PFSK-1 (cell line): ENCODE results near the gene TBC1D22A.

ENCODE experiments used
- TAF1 ChIP-seq: IDR thresholded peaks from 2 replicates; pipeline ENCODE4 v1.6.1; 2012; ENCODE audit warnings: low read length, control low read depth, borderline replicate concordance; ENCODE audit not compliant: insufficient read depth
- TF ChIP-seq, protein P1 (sequence below), 2 experiments: IDR thresholded peaks; 2 replicates each; pipeline versions ENCODE4 v1.6.1 to v1.8.0; 2011 to 2012; ENCODE audit warnings: low read depth in 2 of 2, low read length in 2 of 2, control low read depth in 1 of 2, inconsistent platforms in 1 of 2, mild to moderate bottlenecking in 1 of 2, moderate library complexity in 1 of 2; ENCODE audit not compliant: insufficient read depth in 1 of 2

- TF ChIP-seq, protein P1, sequence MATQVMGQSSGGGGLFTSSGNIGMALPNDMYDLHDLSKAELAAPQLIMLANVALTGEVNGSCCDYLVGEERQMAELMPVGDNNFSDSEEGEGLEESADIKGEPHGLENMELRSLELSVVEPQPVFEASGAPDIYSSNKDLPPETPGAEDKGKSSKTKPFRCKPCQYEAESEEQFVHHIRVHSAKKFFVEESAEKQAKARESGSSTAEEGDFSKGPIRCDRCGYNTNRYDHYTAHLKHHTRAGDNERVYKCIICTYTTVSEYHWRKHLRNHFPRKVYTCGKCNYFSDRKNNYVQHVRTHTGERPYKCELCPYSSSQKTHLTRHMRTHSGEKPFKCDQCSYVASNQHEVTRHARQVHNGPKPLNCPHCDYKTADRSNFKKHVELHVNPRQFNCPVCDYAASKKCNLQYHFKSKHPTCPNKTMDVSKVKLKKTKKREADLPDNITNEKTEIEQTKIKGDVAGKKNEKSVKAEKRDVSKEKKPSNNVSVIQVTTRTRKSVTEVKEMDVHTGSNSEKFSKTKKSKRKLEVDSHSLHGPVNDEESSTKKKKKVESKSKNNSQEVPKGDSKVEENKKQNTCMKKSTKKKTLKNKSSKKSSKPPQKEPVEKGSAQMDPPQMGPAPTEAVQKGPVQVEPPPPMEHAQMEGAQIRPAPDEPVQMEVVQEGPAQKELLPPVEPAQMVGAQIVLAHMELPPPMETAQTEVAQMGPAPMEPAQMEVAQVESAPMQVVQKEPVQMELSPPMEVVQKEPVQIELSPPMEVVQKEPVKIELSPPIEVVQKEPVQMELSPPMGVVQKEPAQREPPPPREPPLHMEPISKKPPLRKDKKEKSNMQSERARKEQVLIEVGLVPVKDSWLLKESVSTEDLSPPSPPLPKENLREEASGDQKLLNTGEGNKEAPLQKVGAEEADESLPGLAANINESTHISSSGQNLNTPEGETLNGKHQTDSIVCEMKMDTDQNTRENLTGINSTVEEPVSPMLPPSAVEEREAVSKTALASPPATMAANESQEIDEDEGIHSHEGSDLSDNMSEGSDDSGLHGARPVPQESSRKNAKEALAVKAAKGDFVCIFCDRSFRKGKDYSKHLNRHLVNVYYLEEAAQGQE (IDR thresholded peaks at IDR 0.05; ENCODE audit: insufficient read depth in 1 of 2, low read depth in 2 of 2, low read length in 2 of 2), result no peak
- TF ChIP-seq TAF1, result no peak
Observed at GRCh38 chr22:46887978-46888377, 125.5 kb downstream of the TBC1D22A start.
